Kidney (tissue), 14 donors: ENCODE results near the gene KLHDC8A. TPM values are rescaled to one million over a fixed set of nuclear protein-coding genes. Genes with fewer than 3 reads are reported as not detected.
A peak's percentile ranks its signal among the peaks of the same experiment; 100 is the strongest.

Experiments
- DNase-seq, 5 donors: peaks; one replicate each; pipeline ENCODE4 v3.0.0-alpha.2; 2013 to 2020
- FAIRE-seq: peaks from 2 replicates; lab custom pipeline; 2012; peaks lifted over from hg19 to GRCh38; lab: Jason Lieb, UNC
- H3K27ac ChIP-seq, 2 donors: one replicate each; pipeline ENCODE4 v1.7.0; 2013; ENCODE audit warnings: low read depth in 2 of 2, low read length in 2 of 2, inconsistent platforms in 1 of 2
- H3K27me3 ChIP-seq: one replicate; pipeline ENCODE4 v1.7.1; 2013; ENCODE audit warnings: low read length, inconsistent platforms; ENCODE audit not compliant: control insufficient read depth, insufficient read depth
- H3K36me3 ChIP-seq, 3 donors: one replicate each; pipeline versions ENCODE4 v1.7.0 to v1.7.1; 2013; ENCODE audit warnings: low read length in 3 of 3, control low read depth in 1 of 3, inconsistent platforms in 1 of 3; ENCODE audit not compliant: insufficient read depth in 3 of 3, control insufficient read depth in 2 of 3
- H3K4me1 ChIP-seq, 3 donors: one replicate each; pipeline versions ENCODE4 v1.7.0 to v1.7.1; 2013; ENCODE audit warnings: low read length in 3 of 3, inconsistent platforms in 1 of 3, low read depth in 1 of 3; ENCODE audit not compliant: control insufficient read depth in 2 of 3, insufficient read depth in 2 of 3
- H3K4me3 ChIP-seq, 3 donors: one replicate each; pipeline versions ENCODE4 v1.7.0 to v1.8.1; 2013; ENCODE audit warnings: low read length in 3 of 3, control low read depth in 1 of 3, inconsistent platforms in 1 of 3
- H3K9ac ChIP-seq, 3 donors: one replicate each; pipeline versions ENCODE4 v1.7.0 to v1.7.1; 2013; ENCODE audit warnings: low read length in 3 of 3, control low read depth in 1 of 3, inconsistent platforms in 1 of 3
- H3K9me3 ChIP-seq, 3 donors: one replicate each; pipeline versions ENCODE4 v1.7.0 to v1.7.1; 2013; ENCODE audit warnings: low read length in 3 of 3, control low read depth in 1 of 3, inconsistent platforms in 1 of 3; ENCODE audit not compliant: control insufficient read depth in 2 of 3, insufficient read depth in 1 of 3
- intact Hi-C: fragments of 100-400 bp; cut with DNase I; formaldehyde crosslinking; loops from one replicate; pipeline ENCODE4 v1.11.1; 2022
- polyA plus RNA-seq: library from polyadenylated mRNA; stranded (reverse); fragments of 350-450 nt; fragmentation: Illumina TruSeq; extraction: RNeasy Lipid Tissue Mini Kit (QIAGEN cat#74804); gene quantifications from one replicate; pipeline ENCODE4 v1.2.3, GENCODE V29; 2014; ENCODE audit warnings: low read depth, low replicate concordance; ENCODE audit not compliant: insufficient read depth
- total RNA-seq: library from RNA; stranded (reverse); fragmentation: NEBNext Ultra II Directional; extraction: Animal tissue kit (Norgen Biotek cat#: 25700); gene quantifications from one replicate; pipeline ENCODE4 v1.2.1, GENCODE V29; 2021
- TF ChIP-seq, protein P1 (sequence below): IDR thresholded peaks from 3 replicates; pipeline ENCODE4 v1.5.1; 2012; ENCODE audit warnings: mild to moderate bottlenecking, moderate library complexity, borderline replicate concordance; ENCODE audit not compliant: insufficient read depth; ENCODE audit errors: extremely low read depth
- donor health status: control.
- donor health status: control.
- donor health status: control.
- donor health status: control.
- donor health status: control.
- donor health status: DM: yes; HTN: yes; CAD: no.
- donor health status: Normal renal cell carcinoma (clear cell type).

KLHDC8A gene
- total and polyA plus RNA-seq, 2 donors from 2014 or later, result not detected

DNA sequence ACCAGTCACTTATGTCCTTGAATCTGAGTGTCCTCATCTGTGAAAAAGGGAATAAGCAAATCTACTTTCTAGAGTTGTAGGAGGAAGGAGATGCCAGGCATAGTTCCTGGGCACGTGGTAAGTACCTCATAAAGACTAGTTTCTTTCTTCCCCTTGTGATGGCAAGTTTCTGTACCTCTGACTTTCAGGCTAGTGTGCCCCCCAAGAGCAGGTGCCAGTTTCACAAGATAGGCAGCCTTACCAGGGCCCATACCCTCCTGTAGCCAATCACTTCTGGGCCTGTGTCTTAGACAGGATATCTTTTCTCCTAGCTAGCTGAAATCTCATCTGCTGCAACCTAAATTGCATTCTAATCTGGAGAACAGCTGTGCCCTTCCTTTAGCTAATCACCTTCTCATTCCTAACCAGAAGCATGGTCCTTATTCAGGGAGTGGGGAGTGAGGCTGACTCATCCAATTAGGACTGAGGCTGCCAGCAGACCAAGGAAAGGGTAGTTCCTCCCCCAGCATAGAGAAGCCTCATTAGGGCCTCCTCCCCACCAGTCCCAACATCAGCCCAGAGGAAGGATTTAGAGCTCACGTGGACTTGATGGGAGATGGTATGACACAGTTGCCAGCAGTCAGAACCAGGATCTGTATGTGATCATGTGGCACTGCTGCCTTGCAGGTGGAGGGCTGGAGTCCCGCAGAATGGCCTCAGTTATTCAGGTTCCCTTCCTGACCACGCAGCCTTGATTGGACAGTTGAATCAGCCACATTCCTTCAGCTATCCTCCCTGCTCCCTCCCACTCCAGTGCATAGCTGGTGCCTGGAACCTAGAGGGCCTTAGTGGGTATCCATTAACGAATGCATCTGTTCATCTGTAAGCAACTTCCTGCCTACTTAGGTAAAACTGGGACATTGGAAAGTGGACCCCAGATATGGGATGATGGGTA is 7.9 kb downstream of the KLHDC8A start:
- H3K9ac ChIP-seq, result no peak overlapping the region
- TF ChIP-seq, protein P1, sequence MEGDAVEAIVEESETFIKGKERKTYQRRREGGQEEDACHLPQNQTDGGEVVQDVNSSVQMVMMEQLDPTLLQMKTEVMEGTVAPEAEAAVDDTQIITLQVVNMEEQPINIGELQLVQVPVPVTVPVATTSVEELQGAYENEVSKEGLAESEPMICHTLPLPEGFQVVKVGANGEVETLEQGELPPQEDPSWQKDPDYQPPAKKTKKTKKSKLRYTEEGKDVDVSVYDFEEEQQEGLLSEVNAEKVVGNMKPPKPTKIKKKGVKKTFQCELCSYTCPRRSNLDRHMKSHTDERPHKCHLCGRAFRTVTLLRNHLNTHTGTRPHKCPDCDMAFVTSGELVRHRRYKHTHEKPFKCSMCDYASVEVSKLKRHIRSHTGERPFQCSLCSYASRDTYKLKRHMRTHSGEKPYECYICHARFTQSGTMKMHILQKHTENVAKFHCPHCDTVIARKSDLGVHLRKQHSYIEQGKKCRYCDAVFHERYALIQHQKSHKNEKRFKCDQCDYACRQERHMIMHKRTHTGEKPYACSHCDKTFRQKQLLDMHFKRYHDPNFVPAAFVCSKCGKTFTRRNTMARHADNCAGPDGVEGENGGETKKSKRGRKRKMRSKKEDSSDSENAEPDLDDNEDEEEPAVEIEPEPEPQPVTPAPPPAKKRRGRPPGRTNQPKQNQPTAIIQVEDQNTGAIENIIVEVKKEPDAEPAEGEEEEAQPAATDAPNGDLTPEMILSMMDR, result no peak

DNA sequence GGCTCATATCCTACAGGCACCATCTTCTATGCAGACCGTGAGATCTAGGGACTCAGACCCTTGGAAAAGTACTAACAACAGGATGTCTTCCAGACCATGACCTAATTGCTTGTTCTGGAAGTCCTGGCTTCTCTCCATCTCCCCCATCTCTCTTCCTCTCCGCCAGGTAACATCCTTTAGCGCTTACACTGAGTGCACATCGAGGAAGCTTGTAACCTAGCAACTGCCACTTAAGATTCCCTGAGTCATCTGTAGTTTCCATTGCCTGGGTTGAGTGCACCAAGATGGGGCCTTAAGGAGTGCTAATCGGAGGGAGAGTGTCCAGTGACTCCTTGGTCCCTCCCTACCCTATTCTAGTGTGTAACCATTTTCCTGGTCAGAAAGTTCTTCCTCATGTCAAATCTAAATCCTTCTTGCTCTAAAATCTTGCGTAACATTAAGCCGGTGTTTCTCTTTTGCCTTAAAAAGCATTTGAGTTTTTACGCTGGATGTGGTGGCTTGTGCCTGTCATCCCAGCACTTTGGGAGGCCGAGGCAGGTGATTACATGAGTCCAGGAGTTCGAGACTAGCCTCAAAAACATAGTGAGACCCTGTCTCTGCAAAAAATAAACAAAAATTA is 9.7 kb downstream of the KLHDC8A start:
- Histone ChIP-seq H3K9ac (no peak overlapping the region), H3K27ac (no peak overlapping the region), H3K9me3 (no peaks in the 10 kb centered on the region), H3K4me3 (no peak overlapping the region), H3K36me3 (no peaks in the 10 kb centered on the region), H3K27me3 (no peaks in the 10 kb centered on the region), H3K4me1 (peaks cover 0 to 7% (median 0%) of the 10 kb centered on the region in 3 donors)
- intact Hi-C loops, result no loop called here
- FAIRE-seq (no peak), DNase-seq (peak in 3 of 5 donors; percentile 3 to 53 (median 42))
- TF ChIP-seq, protein P1, result no peak

More for the DNA sequence above, 7.9 kb downstream of the KLHDC8A start:
- Histone ChIP-seq H3K27ac (no peak overlapping the region), H3K4me1 (peaks cover 0 to 3% (median 0%) of the 10 kb centered on the region in 3 donors), H3K27me3 (no peaks in the 10 kb centered on the region), H3K36me3 (no peaks in the 10 kb centered on the region), H3K4me3 (no peak overlapping the region), H3K9me3 (no peaks in the 10 kb centered on the region)
- intact Hi-C loops, result no loop called here
- DNase-seq (peak in 1 of 5 donors; percentile 37), FAIRE-seq (no peak)

DNA sequence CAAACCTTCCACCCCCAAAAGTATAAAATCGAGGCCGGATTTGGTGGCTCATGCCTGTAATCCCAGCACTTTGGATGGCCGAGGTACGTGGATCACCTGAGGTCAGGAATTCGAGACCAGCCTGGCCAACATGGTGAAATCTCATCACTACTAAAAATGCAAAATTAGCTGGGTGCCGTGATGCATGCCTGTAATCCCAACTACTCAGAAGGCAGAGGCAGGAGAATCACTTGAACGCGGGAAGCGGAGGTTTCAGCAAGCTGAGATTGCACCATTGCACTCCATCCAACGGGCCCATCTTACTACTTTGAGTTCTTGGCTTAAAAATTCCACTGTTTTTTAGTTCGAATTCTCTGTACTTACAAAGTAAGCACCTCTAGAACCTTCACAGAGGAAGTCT is 11.0 kb downstream of the KLHDC8A start:
- intact Hi-C loops, result no loop called here
- Histone ChIP-seq H3K36me3 (no peaks in the 10 kb centered on the region), H3K9ac (no peak overlapping the region), H3K27me3 (no peaks in the 10 kb centered on the region), H3K4me1 (peaks cover 0 to 7% (median 0%) of the 10 kb centered on the region in 3 donors), H3K4me3 (no peak overlapping the region), H3K9me3 (no peaks in the 10 kb centered on the region), H3K27ac (no peak overlapping the region)
- TF ChIP-seq, protein P1, result no peak
- FAIRE-seq, result no peak
- peak in 1 of 5 donors; percentile 8 for DNase-seq
